Measurements from ENCODE around the gene ITPRIPL2.

ITPRIPL2 gene

DNA sequence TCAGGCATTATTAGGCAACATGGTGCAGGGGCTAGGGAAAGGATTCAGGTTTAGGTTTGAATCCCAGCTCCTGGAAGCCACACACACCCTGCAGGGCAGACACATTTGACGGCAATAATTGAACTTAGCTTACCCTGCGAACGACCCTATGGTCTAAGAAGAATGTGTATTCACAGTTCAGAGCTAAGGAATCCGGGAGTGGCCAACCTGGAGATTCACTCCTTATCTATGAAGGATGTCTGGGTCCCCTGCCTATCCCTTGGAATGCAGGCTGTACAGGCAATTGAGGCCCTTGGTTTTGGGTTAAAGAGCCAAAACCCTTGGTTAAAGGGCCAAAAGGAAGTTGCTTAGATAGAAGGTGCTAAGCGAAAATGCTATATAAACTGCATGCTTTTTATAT, 51.3 kb downstream of the ITPRIPL2 start:
- no peaks in the 10 kb centered on the region for H3K4me1 ChIP-seq (ENCODE audit: insufficient read depth, low read length, poor library complexity, severe bottlenecking)
- no peaks in the 10 kb centered on the region for H3K79me2 ChIP-seq (ENCODE audit: insufficient read depth, low read length)
- no peaks in the 10 kb centered on the region for H3F3A ChIP-seq (ENCODE audit: low read depth)
- H4K20me1 ChIP-seq (ENCODE audit: insufficient read depth, low read length, poor library complexity, severe bottlenecking), result no peaks in the 10 kb centered on the region
- no peak overlapping the region for H3K9ac ChIP-seq (ENCODE audit: low read depth, low read length, poor library complexity, severe bottlenecking)
- H3K9me3 ChIP-seq (ENCODE audit: insufficient read depth, low read depth, low read length), result no peaks in the 10 kb centered on the region
- TF ChIP-seq, protein P1, sequence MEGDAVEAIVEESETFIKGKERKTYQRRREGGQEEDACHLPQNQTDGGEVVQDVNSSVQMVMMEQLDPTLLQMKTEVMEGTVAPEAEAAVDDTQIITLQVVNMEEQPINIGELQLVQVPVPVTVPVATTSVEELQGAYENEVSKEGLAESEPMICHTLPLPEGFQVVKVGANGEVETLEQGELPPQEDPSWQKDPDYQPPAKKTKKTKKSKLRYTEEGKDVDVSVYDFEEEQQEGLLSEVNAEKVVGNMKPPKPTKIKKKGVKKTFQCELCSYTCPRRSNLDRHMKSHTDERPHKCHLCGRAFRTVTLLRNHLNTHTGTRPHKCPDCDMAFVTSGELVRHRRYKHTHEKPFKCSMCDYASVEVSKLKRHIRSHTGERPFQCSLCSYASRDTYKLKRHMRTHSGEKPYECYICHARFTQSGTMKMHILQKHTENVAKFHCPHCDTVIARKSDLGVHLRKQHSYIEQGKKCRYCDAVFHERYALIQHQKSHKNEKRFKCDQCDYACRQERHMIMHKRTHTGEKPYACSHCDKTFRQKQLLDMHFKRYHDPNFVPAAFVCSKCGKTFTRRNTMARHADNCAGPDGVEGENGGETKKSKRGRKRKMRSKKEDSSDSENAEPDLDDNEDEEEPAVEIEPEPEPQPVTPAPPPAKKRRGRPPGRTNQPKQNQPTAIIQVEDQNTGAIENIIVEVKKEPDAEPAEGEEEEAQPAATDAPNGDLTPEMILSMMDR (conservative IDR thresholded peaks at IDR 0.05; ENCODE audit: low read length), result no peak
- no peak for TF ChIP-seq EZH2phosphoT487 (IDR thresholded peaks at IDR 0.05; ENCODE audit: borderline replicate concordance)
- no peaks in the 10 kb centered on the region for H3K27me3 ChIP-seq (ENCODE audit: insufficient read depth, low read length, poor library complexity, severe bottlenecking)
- no peaks in the 10 kb centered on the region for H3K9me2 ChIP-seq (replicated peaks; ENCODE audit: low read depth, low read length)
- no peak overlapping the region for H3K4me3 ChIP-seq (ENCODE audit: low read length, poor library complexity, severe bottlenecking)
- no peaks in the 10 kb centered on the region for H3K36me3 ChIP-seq (ENCODE audit: insufficient read depth, low read length)
- no peak overlapping the region for H3K4me2 ChIP-seq (ENCODE audit: low read depth, low read length, poor library complexity, severe bottlenecking)
- H2AFZ ChIP-seq (ENCODE audit: low read length), result no peak overlapping the region

DNA sequence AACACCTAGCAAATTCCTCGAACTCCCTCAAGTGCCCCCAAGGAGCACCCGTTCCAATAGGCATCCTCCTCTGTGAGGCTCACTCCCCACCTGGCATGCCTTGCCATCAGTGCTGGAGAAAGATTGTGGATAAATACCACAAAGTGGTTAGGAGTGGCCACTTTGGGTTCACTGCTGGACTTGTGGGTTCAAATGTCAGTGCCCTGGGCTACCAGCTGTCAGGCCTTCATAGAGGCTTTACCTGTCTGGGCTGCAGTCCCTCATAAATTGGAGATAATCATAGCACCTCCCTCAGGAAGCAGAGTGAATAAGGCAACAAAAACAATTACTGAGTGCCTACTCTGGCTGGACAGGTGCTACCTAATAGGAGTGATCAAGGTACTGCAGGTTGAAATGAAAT, 52.7 kb downstream of the ITPRIPL2 start:
- TF ChIP-seq EZH2phosphoT487 (IDR thresholded peaks at IDR 0.05; ENCODE audit: borderline replicate concordance), result no peak
- TF ChIP-seq, protein P1 (conservative IDR thresholded peaks at IDR 0.05; ENCODE audit: low read length), result no peak

DNA sequence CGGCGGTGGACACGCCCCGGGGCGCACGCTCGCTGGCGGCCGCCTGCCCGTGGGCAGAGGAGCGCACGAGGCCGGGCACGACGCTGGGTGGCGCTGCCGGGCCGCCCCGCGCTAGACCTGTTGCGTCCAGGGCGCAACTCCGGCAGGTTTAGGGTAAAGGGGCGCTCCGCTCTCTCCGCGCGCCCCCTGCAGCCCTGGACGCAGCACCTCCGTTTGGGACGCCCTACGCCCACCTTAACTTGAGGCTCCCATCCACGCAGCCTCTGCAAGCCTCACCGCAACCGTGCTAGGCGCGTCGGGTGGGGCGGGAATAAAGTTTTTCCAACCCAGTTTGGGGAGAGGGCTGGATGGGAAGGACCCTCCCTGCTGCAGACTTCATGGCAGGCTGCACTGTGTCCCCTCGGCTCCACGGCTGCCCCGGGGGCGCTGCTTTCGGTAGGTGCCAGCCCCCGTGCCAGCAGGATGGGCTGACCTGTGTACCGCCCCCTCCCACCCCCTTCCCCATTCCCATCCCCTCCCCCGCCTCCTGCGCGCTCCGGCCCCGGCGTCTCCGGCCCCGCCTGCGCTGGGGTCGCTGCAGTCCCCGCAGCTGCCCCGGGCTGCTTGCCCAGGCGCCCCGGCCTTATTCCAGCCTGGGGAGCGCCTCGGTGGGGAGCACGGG, 54.1 kb downstream of the ITPRIPL2 start, which contains the start of gene SYT17:
Gene SYT17 (plus strand): TSS at position 531 of the 661 bp plus-strand sequence. CDS start 407 bp downstream, outside the sequence.
- Histone ChIP-seq H3K4me2 (ENCODE audit: low read depth, low read length, poor library complexity, severe bottlenecking) (no peak within 1 kb of the TSS), H2AFZ (ENCODE audit: low read length) (no peak within 1 kb of the TSS), H3K4me3 (ENCODE audit: low read length, poor library complexity, severe bottlenecking) (no peak within 1 kb of the TSS), H3K36me3 (ENCODE audit: insufficient read depth, low read length) (no peaks in the 10 kb centered on the region), H3K27me3 (ENCODE audit: insufficient read depth, low read length, poor library complexity, severe bottlenecking) (no peaks in the 10 kb centered on the region), H3K9me3 (ENCODE audit: insufficient read depth, low read depth, low read length) (no peaks in the 10 kb centered on the region), H4K20me1 (ENCODE audit: insufficient read depth, low read length, poor library complexity, severe bottlenecking) (no peaks in the 10 kb centered on the region), H3K4me1 (ENCODE audit: insufficient read depth, low read length, poor library complexity, severe bottlenecking) (no peaks in the 10 kb centered on the region), H3K9ac (ENCODE audit: low read depth, low read length, poor library complexity, severe bottlenecking) (no peak within 1 kb of the TSS), H3K9me2 (replicated peaks; ENCODE audit: low read depth, low read length) (no peaks in the 10 kb centered on the region), H3K79me2 (ENCODE audit: insufficient read depth, low read length) (no peaks in the 10 kb centered on the region), H3F3A (ENCODE audit: low read depth) (no peaks in the 10 kb centered on the region)
- TF ChIP-seq EZH2phosphoT487 (IDR thresholded peaks at IDR 0.05; ENCODE audit: borderline replicate concordance), result no peak
- TF ChIP-seq, protein P1 (conservative IDR thresholded peaks at IDR 0.05; ENCODE audit: low read length), result no peak

More for the DNA sequence above, 52.7 kb downstream of the ITPRIPL2 start:
- Histone ChIP-seq H3K36me3 (ENCODE audit: insufficient read depth, low read length) (no peaks in the 10 kb centered on the region), H3K4me1 (ENCODE audit: insufficient read depth, low read length, poor library complexity, severe bottlenecking) (no peaks in the 10 kb centered on the region), H3K9ac (ENCODE audit: low read depth, low read length, poor library complexity, severe bottlenecking) (no peak overlapping the region), H3K9me3 (ENCODE audit: insufficient read depth, low read depth, low read length) (no peaks in the 10 kb centered on the region), H3F3A (ENCODE audit: low read depth) (no peaks in the 10 kb centered on the region), H4K20me1 (ENCODE audit: insufficient read depth, low read length, poor library complexity, severe bottlenecking) (no peaks in the 10 kb centered on the region), H3K79me2 (ENCODE audit: insufficient read depth, low read length) (no peaks in the 10 kb centered on the region), H3K4me2 (ENCODE audit: low read depth, low read length, poor library complexity, severe bottlenecking) (no peak overlapping the region), H3K9me2 (replicated peaks; ENCODE audit: low read depth, low read length) (no peaks in the 10 kb centered on the region), H3K4me3 (ENCODE audit: low read length, poor library complexity, severe bottlenecking) (no peak overlapping the region), H3K27me3 (ENCODE audit: insufficient read depth, low read length, poor library complexity, severe bottlenecking) (no peaks in the 10 kb centered on the region), H2AFZ (ENCODE audit: low read length) (no peak overlapping the region)

Measured in Loucy (cell line).